ENCODE measurements around the gene SAMD11.
"Not testable (repeated sequence)": the region's sequence is repeated elsewhere in the genome, so short reads cannot be mapped to it uniquely, and the experiment has no call there.

Gene SAMD11

GRCh38 chr1:978835-979743, 55.4 kb downstream of the SAMD11 start:
- no peak for DNase-seq

GRCh38 chr1:979744-980072, 56.0 kb downstream of the SAMD11 start:
- no peak for DNase-seq

- DNase-seq = peak; percentile 31
Measured at GRCh38 chr1:980137-980571, 56.4 kb downstream of the SAMD11 start.

DNA sequence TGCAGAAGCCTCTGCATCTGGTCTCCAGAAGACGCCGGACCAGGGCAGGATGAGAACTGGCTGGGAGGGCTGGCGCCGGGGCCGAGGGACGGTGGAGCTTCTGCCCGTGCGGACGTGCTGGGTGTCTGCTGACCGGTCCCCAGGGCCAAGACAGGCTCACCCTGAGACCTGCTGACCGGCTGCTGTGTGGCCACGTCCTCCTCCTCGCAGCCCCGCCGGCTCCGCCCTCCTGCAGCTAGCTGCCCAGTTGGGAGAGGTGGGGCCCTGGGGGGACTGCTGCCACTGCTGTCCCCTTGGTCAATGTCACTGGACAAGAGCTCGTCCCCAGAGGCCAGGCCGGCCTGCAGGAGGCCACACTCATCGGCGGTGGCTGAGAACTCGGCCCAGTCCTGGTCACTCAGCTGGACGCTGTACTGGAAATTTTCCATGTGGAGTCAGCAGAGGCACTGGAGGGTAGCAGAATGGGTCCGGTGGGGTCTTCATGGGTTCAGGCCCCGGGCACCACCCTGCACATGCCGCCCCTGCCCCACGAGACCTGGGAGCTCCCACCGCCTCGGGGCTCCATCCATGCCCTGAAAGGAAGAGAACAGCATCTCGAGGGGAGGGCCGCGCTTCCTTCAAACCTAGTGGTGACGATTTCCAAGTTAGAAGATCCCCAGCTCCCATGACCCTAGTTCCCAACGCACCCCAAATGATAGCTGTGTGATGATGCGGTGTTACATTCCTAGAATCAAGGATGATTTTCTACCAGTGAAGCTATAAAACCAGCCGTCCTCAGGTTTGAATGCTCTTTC, 57.1 kb downstream of the SAMD11 start:
- peak; percentile 27 for DNase-seq

GRCh38 chr1:981491-981954, 57.8 kb downstream of the SAMD11 start:
- DNase-seq = no peak

- DNase-seq = peak; percentile 43
Measured at GRCh38 chr1:981955-982558, 58.3 kb downstream of the SAMD11 start, which contains the start of gene PERM1. Gene PERM1, minus strand, starts transcription at chr1:982093. Its CDS starts 1,064 bp downstream, at chr1:981029.

DNA sequence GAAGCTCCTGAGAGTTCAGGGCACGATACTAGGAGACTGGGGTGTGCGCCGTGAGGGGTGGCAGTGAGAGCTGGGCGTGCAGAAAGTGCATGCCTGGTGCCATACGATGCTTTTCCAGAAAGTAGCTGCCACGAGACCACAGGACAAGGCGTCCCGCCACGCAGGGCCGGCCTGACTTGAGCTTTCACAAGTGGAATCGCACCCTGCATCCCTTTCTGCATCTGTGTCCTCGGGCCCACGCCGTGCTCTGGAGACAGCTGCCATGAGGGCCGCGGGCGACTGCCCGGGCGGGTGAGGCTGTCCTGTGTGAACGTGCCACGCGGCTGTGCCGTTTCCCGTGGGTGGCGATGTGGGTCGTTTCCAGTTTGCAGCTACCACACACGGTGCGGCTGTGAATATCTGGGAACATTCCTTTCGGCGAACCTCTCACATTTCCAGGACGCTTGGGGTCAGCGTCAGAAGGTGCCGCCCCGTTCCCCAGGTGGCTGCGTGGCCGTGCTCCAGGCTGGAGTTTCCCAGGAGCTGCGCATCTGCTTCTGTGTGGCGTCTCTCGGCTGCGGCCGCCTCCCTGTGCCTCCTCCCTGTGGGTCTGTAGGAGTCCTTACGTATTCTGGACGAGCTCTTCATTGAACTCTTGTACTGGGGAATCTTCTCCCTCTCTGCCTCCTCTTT, 59.2 kb downstream of the SAMD11 start:
- no peak for DNase-seq

- DNase-seq = peak; percentile 68
Measured at GRCh38 chr1:983798-984475, 60.2 kb downstream of the SAMD11 start.

DNA sequence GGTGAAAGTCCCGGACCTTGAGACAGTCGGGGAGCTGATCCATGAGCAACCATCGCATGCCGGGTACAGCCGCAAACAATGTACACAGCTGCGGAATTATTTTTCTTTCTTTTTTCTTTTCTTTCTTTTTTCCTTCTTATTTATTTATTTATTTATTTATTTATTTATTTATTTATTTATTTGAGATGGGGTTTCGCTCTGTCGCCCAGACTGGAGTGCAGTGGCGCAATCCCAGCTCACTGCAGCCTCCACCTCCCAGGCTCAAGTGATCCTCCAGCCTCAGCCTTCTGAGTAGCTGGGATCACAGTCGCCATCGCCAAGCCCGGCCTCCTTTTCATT, 60.7 kb downstream of the SAMD11 start:
- no peak for DNase-seq

- DNase-seq = no peak
Measured at GRCh38 chr1:985126-985525, 61.4 kb downstream of the SAMD11 start.

DNA sequence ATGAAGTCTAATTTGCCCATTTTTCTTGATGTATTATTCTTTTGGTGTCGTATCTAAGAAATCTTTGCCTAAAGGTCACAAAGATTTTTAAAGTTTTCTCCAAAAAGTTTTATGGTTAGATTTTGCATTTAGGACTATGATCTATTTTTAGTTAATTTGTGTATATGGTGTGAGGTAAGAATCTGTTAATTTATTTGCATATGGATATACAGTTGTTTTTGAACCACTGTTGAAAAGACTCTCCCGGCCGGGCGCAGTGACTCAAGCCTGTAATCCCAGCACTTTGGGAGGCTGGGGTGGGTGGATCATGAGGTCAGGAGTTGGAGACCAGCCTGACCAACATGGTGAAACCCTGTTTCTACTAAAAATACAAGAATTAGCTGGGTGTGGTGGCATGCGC, 64.3 kb downstream of the SAMD11 start:
- DNase-seq = not testable (repeated sequence)

DNA sequence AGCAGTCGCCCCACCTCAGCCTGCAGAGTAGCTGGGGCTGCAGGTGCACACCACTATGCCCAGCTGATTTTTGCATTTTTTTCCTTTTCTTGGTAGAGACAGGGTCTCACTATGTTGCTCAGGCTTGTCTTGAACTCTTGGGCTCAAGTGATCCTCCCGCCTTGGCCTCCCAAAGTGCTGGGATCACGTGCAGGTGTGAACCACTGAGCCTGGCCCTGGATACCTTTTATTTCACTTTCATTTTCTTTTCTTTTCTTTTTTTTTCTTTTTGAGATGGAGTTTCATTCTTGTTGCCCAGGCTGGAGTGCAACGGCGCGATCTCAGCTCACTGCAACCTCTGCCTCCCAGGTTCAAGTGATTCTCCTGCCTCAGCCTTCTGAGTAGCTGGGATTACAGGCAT, 67.6 kb downstream of the SAMD11 start:
- not testable (repeated sequence) for DNase-seq

- DNase-seq = no peak
Measured at GRCh38 chr1:991895-992294, 68.2 kb downstream of the SAMD11 start.

DNA sequence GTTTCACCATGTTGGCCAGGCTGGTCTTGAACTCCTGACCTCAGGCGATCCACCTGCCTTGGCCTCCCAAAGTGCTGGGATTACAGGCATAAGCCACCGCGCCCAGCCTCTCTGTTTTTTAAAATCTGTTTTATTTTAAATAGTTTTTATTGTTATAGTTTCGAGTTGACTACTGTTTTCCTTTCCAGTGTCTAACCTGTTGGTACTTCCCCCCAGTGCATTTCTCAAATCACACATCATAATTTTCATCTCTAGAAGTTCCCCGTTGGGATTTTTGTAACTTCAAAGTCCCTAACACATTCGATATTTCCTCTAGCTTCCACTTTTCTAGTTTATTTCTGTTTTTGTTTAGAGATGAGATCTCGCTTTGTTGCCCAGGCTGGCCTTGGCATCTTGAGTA, 68.6 kb downstream of the SAMD11 start:
- no peak for DNase-seq

- DNase-seq = no peak
Measured at GRCh38 chr1:993379-993995, 69.8 kb downstream of the SAMD11 start.

All from left hindlimb (tissue), 1 donor.